Measurements from ENCODE around the gene PIMREG.

DNA sequence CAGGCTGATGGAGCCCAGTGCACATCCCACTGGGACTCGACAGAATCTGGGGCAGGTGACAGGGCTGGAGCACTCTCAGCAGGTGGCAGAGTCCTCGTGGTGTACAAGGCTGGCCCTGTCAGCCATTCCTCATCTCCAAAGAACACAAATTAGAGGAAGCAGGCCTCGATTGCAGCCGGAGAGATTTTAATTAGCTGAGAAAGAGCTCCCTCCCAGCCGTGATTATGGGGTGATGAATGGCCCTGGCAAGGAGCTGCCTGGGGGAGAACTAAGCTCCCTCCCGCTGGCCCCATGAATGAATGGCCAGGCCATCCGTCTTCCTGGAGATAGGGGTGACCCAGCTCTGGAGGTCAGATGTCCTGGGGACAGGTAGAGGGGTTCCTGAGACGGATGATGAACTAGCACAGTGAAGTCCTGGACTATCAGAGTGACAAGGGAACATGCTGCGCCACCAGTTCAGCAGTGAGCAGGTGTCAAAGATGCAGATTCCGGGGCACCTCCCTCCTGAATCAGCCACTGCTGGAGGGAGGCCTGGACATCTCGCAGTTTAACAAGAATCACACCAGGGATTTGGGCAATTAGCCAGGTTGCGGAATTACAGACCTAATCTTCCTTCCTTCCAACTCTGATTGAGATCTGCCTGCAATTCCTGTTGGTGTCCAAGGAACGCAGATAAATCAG is 35.5 kb downstream of the PIMREG start:
- TF ChIP-seq, protein P1, sequence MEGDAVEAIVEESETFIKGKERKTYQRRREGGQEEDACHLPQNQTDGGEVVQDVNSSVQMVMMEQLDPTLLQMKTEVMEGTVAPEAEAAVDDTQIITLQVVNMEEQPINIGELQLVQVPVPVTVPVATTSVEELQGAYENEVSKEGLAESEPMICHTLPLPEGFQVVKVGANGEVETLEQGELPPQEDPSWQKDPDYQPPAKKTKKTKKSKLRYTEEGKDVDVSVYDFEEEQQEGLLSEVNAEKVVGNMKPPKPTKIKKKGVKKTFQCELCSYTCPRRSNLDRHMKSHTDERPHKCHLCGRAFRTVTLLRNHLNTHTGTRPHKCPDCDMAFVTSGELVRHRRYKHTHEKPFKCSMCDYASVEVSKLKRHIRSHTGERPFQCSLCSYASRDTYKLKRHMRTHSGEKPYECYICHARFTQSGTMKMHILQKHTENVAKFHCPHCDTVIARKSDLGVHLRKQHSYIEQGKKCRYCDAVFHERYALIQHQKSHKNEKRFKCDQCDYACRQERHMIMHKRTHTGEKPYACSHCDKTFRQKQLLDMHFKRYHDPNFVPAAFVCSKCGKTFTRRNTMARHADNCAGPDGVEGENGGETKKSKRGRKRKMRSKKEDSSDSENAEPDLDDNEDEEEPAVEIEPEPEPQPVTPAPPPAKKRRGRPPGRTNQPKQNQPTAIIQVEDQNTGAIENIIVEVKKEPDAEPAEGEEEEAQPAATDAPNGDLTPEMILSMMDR (conservative IDR thresholded peaks at IDR 0.05; ENCODE audit: low read length), result no peak
- no peak for TF ChIP-seq EZH2phosphoT487 (IDR thresholded peaks at IDR 0.05; ENCODE audit: borderline replicate concordance)

Data from Loucy (cell line).